UCSD-AML1 (cell line): Measurements from ENCODE around the gene B4GALT5.

Experiments used
- DNase-seq: peaks from one replicate; lab custom pipeline; 2025; ENCODE audit not compliant: unreplicated experiment; lab: John Stamatoyannopoulos, UW

B4GALT5 gene

GRCh38 chr20:49610691-49611538, 102.8 kb downstream of the B4GALT5 start:
- peak; percentile 83 for DNase-seq

- DNase-seq: peak; percentile 60
Observed at GRCh38 chr20:49608752-49609670, 104.7 kb downstream of the B4GALT5 start.

- no peak for DNase-seq
Observed at GRCh38 chr20:49607568-49607967, 106.1 kb downstream of the B4GALT5 start.

- peak; percentile 32 for DNase-seq
Observed at GRCh38 chr20:49603209-49603627, 110.5 kb downstream of the B4GALT5 start.

GRCh38 chr20:49602345-49603208, 111.1 kb downstream of the B4GALT5 start:
- DNase-seq: no peak

GRCh38 chr20:49601153-49601924, 112.3 kb downstream of the B4GALT5 start:
- DNase-seq: no peak

- DNase-seq: no peak
Observed at GRCh38 chr20:49599746-49600113, 113.9 kb downstream of the B4GALT5 start.

- no peak for DNase-seq
Observed at GRCh38 chr20:49597825-49598395, 115.8 kb downstream of the B4GALT5 start.

GRCh38 chr20:49595811-49596561, 117.7 kb downstream of the B4GALT5 start:
- DNase-seq: peak; percentile 50

GRCh38 chr20:49595346-49595745, 118.3 kb downstream of the B4GALT5 start:
- no peak for DNase-seq

- DNase-seq: no peak
Observed at GRCh38 chr20:49594931-49595315, 118.8 kb downstream of the B4GALT5 start.

GRCh38 chr20:49594143-49594930, 119.3 kb downstream of the B4GALT5 start:
- no peak for DNase-seq

- DNase-seq: no peak
Observed at GRCh38 chr20:49593466-49594142, 120.1 kb downstream of the B4GALT5 start.

GRCh38 chr20:49592120-49592519, 121.6 kb downstream of the B4GALT5 start:
- DNase-seq: no peak

GRCh38 chr20:49591217-49591865, 122.3 kb downstream of the B4GALT5 start:
- DNase-seq: peak; percentile 25

GRCh38 chr20:49590163-49591017, 123.3 kb downstream of the B4GALT5 start:
- DNase-seq: peak; percentile 58
